LNCAP (cell line): Measurements from ENCODE around the gene ANKLE2.

Source experiments
- CTCF ChIP-seq: fragments of 450-650 bp; IDR thresholded peaks from 2 replicates; pipeline ENCODE4 v1.5.1; 2017; ENCODE audit warnings: mild to moderate bottlenecking

The ANKLE2 gene

GRCh38 chr12:132801741-132802140 lies 40.1 kb upstream of the ANKLE2 start:
- no peak for TF ChIP-seq CTCF

- no peak for TF ChIP-seq CTCF
Observed at GRCh38 chr12:132798836-132799235, 37.2 kb upstream of the ANKLE2 start.

- no peak for TF ChIP-seq CTCF
Observed at GRCh38 chr12:132797820-132798570, 36.4 kb upstream of the ANKLE2 start.

GRCh38 chr12:132795847-132796246 lies 34.2 kb upstream of the ANKLE2 start:
- TF ChIP-seq CTCF = no peak

- TF ChIP-seq CTCF = no peak
Observed at GRCh38 chr12:132789099-132789471, 27.5 kb upstream of the ANKLE2 start.

- TF ChIP-seq CTCF = no peak
Observed at GRCh38 chr12:132788375-132789098, 26.9 kb upstream of the ANKLE2 start.

GRCh38 chr12:132787877-132788276 lies 26.2 kb upstream of the ANKLE2 start:
- TF ChIP-seq CTCF = no peak
